DND-41 (cell line): ENCODE data around the gene PACS2.

ENCODE experiments used
- ATAC-seq: fragments of 200-7000 bp; cut with Tn5 transposase; 3 replicates; pipeline ENCODE4 v1.9.1; 2021; ENCODE audit warnings: low read depth; ENCODE audit not compliant: insufficient read depth
- DNase-seq: peaks from one replicate; pipeline ENCODE4 v3.0.0-alpha.2; 2020
- H2AFZ ChIP-seq: 2 replicates; pipeline ENCODE4 v1.6.0; 2012; ENCODE audit warnings: low read depth, low read length
- H3K27ac ChIP-seq: 2 replicates; pipeline ENCODE4 v1.5.1; 2012; ENCODE audit warnings: low read length, inconsistent platforms
- H3K27me3 ChIP-seq: fragments of 200-600 bp; sonication (generic); 2 replicates; pipeline ENCODE4 v1.6.0; 2012; ENCODE audit warnings: low read length, mild to moderate bottlenecking, inconsistent platforms; ENCODE audit not compliant: insufficient read depth, poor library complexity
- H3K36me3 ChIP-seq: 2 replicates; pipeline ENCODE4 v1.5.1; 2012; ENCODE audit warnings: low read length, inconsistent platforms; ENCODE audit not compliant: insufficient read depth
- H3K4me1 ChIP-seq: 2 replicates; pipeline ENCODE4 v1.5.1; 2012; ENCODE audit warnings: mild to moderate bottlenecking, low read length; ENCODE audit not compliant: insufficient read depth
- H3K4me2 ChIP-seq: 2 replicates; pipeline ENCODE4 v1.6.0; 2012; ENCODE audit warnings: mild to moderate bottlenecking, moderate library complexity, low read length, inconsistent platforms; ENCODE audit not compliant: insufficient read depth
- H3K4me3 ChIP-seq, 2 experiments: fragments of 200-600 bp in 1 of 2; shearing (Covaris generic) in 1 of 2; 2 replicates each; pipeline ENCODE4 v1.5.1; 2012 to 2016; ENCODE audit warnings: inconsistent platforms in 2 of 2, low read length in 2 of 2, mild to moderate bottlenecking in 2 of 2, low read depth in 1 of 2, moderate library complexity in 1 of 2
- H3K79me2 ChIP-seq: 2 replicates; pipeline ENCODE4 v1.6.0; 2012; ENCODE audit warnings: low read length, inconsistent platforms; ENCODE audit not compliant: insufficient read depth
- H3K9ac ChIP-seq: 2 replicates; pipeline ENCODE4 v1.6.0; 2012; ENCODE audit warnings: low read depth, mild to moderate bottlenecking, inconsistent platforms, low read length, moderate library complexity
- H3K9me3 ChIP-seq: 2 replicates; pipeline ENCODE4 v1.5.1; 2012; ENCODE audit warnings: low read length, moderate library complexity, mild to moderate bottlenecking, inconsistent platforms; ENCODE audit not compliant: insufficient read depth, severe bottlenecking
- H4K20me1 ChIP-seq: 2 replicates; pipeline ENCODE4 v1.6.0; 2012; ENCODE audit warnings: low read length; ENCODE audit not compliant: insufficient read depth
- CTCF ChIP-seq: IDR thresholded peaks from 2 replicates; pipeline ENCODE4 v1.5.1; 2012; ENCODE audit warnings: borderline replicate concordance, low read length, moderate library complexity, mild to moderate bottlenecking; ENCODE audit not compliant: poor library complexity, severe bottlenecking; ENCODE audit errors: extremely low read depth
- EZH2 ChIP-seq: IDR thresholded peaks from 3 replicates; pipeline ENCODE4 v1.6.1; 2012; ENCODE audit warnings: borderline replicate concordance, low read depth, mild to moderate bottlenecking, moderate library complexity, low read length, inconsistent platforms; ENCODE audit not compliant: severe bottlenecking

PACS2 gene

DNA sequence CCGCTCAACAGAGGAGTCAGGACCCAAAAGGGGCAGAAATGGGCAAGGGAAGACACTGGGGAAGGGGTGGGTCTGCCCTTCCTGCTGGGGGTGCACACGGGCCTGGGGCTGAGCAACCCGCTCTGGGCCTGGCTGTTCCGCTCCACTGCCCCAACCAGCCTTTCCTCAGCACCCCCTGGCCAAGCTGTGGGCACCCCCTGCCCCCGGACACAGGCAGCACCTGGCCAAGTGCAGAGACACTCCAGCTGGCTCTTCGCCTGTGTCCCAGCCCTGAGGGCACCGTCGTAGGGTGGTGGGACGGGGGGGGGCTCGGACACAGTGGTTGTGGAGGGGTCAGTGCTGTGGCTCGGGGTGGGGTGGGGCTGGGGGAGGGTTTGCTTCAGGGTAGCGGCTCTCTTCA, 10.3 kb downstream of the PACS2 start:
- no peak for TF ChIP-seq EZH2
- TF ChIP-seq CTCF: no peak
- Histone ChIP-seq H3K4me3 (no peak overlapping the region), H3K27ac (no peak overlapping the region), H3K9me3 (no peaks in the 10 kb centered on the region), H4K20me1 (peaks cover 87% of the 10 kb centered on the region), H3K36me3 (0 out of 2 replicates have a peak, but pooled peaks cover 10% of the 10 kb centered on the region), H3K9ac (no peak overlapping the region), H3K27me3 (no peaks in the 10 kb centered on the region), H2AFZ (no peak overlapping the region), H3K4me2 (no peak overlapping the region), H3K79me2 (peaks cover 91% of the 10 kb centered on the region), H3K4me1 (no peaks in the 10 kb centered on the region)
- DNase-seq (no peak), ATAC-seq (no peak)

DNA sequence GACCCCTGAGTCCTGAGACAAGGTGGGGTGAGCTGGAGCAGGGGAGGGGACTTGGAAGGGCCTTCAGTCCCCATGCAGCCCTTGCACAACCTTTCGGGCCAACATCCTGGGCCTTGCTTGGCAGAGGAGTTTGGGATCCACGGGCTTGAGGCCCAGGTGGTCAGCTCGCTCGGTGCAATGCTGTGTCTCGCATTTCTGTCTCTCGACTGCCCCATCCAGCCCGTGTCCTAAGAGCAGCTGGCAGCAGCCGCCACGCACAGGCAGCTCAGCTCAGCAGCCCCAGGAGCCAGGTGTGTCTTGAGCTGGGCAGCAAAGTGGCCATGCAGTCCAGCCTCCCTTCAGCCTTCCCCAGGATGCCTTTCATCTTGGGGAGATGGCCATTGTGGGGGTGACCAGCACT, 10.8 kb downstream of the PACS2 start:
- Histone ChIP-seq H3K9me3 (no peaks in the 10 kb centered on the region), H3K4me2 (no peak overlapping the region), H3K27ac (no peak overlapping the region), H3K36me3 (0 out of 2 replicates have a peak, but pooled peaks cover 10% of the 10 kb centered on the region), H3K27me3 (no peaks in the 10 kb centered on the region), H3K9ac (no peak overlapping the region), H4K20me1 (peaks cover 90% of the 10 kb centered on the region), H3K4me3 (no peak overlapping the region), H3K79me2 (peaks cover 90% of the 10 kb centered on the region), H2AFZ (no peak overlapping the region), H3K4me1 (no peaks in the 10 kb centered on the region)
- DNase-seq (no peak), ATAC-seq (no peak)
- no peak for TF ChIP-seq CTCF

DNA sequence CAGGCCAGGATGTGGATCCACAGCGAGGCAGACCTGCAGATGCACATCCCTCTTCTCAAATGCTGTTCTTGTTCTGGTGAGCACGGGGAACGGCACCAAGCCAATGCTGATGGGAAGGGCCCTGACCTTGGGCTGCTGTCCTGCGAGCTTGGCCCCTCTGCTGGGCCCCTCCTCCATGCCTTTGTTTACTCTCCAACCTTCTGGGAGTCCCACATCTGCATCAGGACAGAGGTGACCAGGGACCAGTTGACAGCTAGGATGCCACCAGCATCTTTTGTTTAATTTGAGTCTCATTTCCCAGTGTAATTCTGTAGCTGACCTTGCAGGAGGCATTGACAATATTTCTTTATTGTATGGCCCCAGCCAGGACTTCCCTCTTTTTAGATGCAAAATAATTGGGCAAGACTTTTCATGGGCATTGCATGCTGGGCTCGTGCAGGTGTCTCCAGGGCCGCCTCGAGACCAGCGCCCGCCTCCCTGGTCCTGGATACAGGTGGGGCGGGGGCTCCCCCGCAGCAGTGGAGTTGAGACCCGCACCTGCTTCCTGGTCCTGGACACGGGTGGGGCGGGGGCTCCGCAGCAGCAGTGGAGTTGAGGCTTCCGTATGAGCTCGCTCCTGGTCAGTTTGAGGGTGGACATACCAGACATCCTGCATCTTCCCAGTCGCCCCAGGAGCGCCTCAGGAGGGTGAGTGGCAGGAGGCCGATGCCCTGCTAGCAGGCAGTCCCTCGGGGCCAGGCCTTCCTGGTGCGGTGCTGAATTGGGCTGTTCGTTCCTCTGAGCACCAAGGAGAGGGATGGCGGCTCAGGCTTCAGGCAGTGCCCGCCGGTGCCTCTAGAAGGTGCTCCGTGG, 11.4 kb downstream of the PACS2 start:
- no peak overlapping the region for H3K27ac ChIP-seq
- H3K4me3 ChIP-seq: no peak overlapping the region
- TF ChIP-seq CTCF (no peak), EZH2 (no peak)
- H3K36me3 ChIP-seq: 0 out of 2 replicates have a peak, but pooled peaks cover 10% of the 10 kb centered on the region
- H3K4me1 ChIP-seq: no peaks in the 10 kb centered on the region
- no peak for DNase-seq
- H3K9ac ChIP-seq: no peak overlapping the region
- no peak for ATAC-seq
- peaks cover 89% of the 10 kb centered on the region for H3K79me2 ChIP-seq
- no peaks in the 10 kb centered on the region for H3K27me3 ChIP-seq
- H3K4me2 ChIP-seq: no peak overlapping the region
- no peak overlapping the region for H2AFZ ChIP-seq
- H4K20me1 ChIP-seq: peaks cover 90% of the 10 kb centered on the region
- no peaks in the 10 kb centered on the region for H3K9me3 ChIP-seq

DNA sequence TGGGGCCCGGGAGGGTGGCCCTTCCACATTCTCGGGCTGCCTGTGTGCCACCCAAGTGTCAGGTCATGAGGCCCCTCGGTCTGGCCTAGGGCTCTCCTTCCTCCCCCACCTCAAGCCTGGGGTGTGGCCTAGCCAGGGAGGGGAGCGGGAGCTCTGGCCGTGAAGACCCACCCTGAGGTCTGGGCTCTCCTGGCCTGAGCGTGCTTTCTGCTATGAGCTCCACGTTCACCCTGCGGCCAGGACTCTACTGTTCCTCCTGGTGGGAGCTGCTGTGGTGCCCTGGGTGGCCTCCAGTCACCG, 12.0 kb downstream of the PACS2 start:
- H3K27ac ChIP-seq: 0 out of 2 replicates have a peak overlapping the region, but pooled peaks have one; percentile 21
- no peaks in the 10 kb centered on the region for H3K9me3 ChIP-seq
- H3K4me1 ChIP-seq: no peaks in the 10 kb centered on the region
- 0 out of 2 replicates have a peak, but pooled peaks cover 10% of the 10 kb centered on the region for H3K36me3 ChIP-seq
- no peaks in the 10 kb centered on the region for H3K27me3 ChIP-seq
- H3K9ac ChIP-seq: no peak overlapping the region
- TF ChIP-seq EZH2 (no peak), CTCF (no peak)
- no peak overlapping the region for H3K4me2 ChIP-seq
- H4K20me1 ChIP-seq: peaks cover 87% of the 10 kb centered on the region
- no peak overlapping the region for H3K4me3 ChIP-seq
- DNase-seq (no peak), ATAC-seq (no peak)
- H2AFZ ChIP-seq: no peak overlapping the region
- peaks cover 86% of the 10 kb centered on the region for H3K79me2 ChIP-seq
